HG02840 (cell line): Measurements from ENCODE around the gene TTC4.

Experiments
- ATAC-seq: cut with Tn5 transposase; IDR thresholded peaks from one replicate; pipeline ENCODE4 v1.9.1; 2021; ENCODE audit warnings: mild to moderate bottlenecking, moderate library complexity, moderate number of reproducible peaks; ENCODE audit not compliant: unreplicated experiment, low FRiP score

Gene TTC4

GRCh38 chr1:54777431-54777830 lies 61.8 kb downstream of the TTC4 start:
- no peak for ATAC-seq

DNA sequence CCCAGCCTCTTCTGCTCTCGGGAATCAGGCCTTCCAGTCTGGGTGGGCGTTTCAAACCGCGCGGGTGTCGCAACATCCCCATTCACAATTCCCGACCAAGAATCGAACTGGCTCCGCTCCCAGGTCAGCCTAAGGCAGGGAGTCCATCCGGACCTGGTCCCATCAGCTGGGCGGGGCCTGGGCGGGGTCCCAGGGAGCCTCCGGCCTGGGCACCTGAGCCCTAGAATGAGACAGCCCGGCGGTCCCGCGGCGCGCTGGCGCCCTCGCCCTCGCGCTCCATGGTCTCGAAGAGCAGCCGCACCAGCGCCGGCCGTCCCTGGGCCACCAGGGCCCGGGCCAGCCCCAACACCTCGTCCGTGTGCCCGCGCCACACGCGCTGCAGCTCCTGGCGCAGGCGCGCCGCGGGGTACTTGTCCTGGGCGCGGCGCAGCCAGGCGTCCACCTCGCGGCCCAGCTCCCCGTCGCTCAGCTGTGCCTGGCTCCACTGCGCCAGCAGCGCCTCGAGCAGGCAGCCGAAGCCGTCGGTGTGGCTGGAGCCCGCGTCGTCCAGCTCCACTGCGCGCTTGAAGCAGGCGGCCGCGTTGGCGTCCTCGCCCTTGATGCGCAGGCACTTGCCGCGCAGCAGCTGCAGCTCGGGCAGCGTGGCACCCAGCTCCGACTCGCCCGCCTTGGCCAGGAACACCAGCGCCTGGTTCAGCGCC lies 65.5 kb downstream of the TTC4 start:
- ATAC-seq = no peak

DNA sequence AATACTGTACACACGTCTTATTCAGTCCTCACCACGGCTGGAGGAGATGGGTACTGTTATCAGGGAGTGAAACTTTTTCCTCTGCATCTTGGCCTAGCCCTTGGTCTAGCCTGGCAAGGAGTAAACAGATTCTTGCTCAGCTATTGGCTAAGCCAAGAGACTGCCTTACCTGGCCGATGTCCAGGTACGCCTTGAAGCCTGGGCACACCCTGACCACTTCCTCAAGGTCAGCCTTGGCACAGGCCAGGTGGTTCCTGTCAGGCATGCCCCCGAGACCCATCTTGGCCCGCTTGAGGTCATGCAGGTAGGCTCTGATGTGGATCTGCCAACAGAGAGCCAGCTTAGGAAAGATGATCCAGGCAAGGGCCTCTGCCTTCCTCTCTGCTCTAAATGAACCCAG lies 66.5 kb downstream of the TTC4 start:
- ATAC-seq = no peak

DNA sequence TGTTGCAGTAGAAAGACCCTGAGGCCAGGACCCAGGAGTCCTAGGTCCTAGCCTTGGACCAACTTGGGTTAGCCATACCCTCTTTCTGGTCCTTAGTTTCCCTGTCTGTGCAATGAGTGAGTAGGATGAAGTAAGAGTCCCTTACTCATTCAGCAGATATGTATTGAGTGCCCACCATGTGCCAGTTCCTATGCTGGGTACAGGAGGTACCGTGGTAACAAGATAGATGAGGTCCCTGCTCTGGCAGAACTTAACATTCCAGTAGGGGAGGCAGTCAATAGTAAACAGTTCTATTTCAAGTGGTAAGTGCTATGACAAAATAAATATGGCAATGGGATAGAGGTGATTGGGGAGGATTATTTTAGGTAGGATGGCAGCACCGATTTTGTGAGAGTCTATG lies 66.9 kb downstream of the TTC4 start:
- no peak for ATAC-seq

DNA sequence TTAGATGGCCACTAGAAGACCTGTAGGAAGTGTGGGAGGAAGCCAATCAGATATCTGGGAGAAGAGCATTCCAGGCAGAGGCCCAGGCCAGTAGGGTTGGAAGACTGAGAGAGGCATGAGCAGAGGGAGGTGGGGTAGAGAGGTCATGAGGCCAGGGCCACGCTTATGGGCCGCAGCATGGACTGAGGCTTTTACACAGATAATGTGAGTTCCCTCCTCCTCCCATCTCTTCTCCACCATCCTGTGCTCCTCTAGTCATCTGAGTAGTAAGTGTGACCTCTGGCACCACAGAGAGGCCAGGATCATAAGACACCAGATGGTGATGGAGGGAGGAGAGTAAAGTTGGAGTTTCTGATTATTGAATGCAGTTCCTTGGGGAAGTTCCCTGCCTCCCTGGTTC lies 68.4 kb downstream of the TTC4 start:
- ATAC-seq = no peak

GRCh38 chr1:54786778-54787177 lies 71.1 kb downstream of the TTC4 start:
- no peak for ATAC-seq

GRCh38 chr1:54787604-54788003 lies 71.9 kb downstream of the TTC4 start:
- no peak for ATAC-seq

DNA sequence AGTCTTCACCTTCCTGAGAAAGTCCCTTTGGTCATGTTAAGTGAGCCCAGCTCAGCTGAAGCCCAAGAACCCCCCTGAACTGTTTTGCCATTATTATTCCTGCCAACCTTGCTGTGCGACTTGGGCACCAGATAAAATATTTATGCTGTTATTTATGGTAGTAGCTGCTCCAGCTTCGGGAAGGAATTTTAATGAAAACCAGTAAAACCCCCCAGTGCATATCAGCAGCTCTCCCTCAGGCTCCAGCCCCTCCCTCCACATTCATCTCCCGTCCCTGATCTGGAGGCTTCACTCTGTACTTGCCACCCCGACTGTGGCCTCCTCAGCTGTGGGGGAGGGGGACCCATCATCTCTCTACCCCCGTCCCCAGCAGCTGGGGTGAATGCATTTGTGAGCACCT lies 72.8 kb downstream of the TTC4 start:
- ATAC-seq = no peak

GRCh38 chr1:54791880-54792522 lies 76.3 kb downstream of the TTC4 start:
- ATAC-seq = no peak
